Measurements from ENCODE around the gene CD47. TPM values are rescaled to one million over a fixed set of nuclear protein-coding genes. Genes with fewer than 3 reads are reported as not detected.

CD47 gene
- total and polyA plus RNA-seq, 3 donors from 2014 or later, result 43.5 to 129 (median 49.9) TPM

- WGBS, 2 donors, result 76 to 85% methylated on average over 7 of the region's 7 CpGs
- Histone ChIP-seq H3K36me3 (ENCODE audit: low read depth, missing control alignments) (no peaks in the 10 kb centered on the region), H3K27me3 (no peaks in the 10 kb centered on the region), H3K4me3 (no peak overlapping the region), H3K4me1 (no peaks in the 10 kb centered on the region), H3K27ac (no peak overlapping the region), H3K9me3 (no peaks in the 10 kb centered on the region)
- intact Hi-C loops (cut with DNase I; ENCODE audit: low total_unique reads), result no loop called here
- DNase-seq, result no peak
- no peak for TF ChIP-seq CTCF (IDR thresholded peaks at IDR 0.05)
- TF ChIP-seq POLR2A (IDR thresholded peaks at IDR 0.05), result no peak
These were observed 12.4 kb upstream of the CD47 start for GRCh38 chr3:108103040-108103751.

- H3K36me3 ChIP-seq (ENCODE audit: low read depth, missing control alignments), result no peaks in the 10 kb centered on the region
- intact Hi-C loops (cut with DNase I; ENCODE audit: low total_unique reads), result no loop called here
- H3K4me3 ChIP-seq, result no peak overlapping the region
- H3K27ac ChIP-seq, result no peak overlapping the region
- no peak for DNase-seq
- TF ChIP-seq CTCF (IDR thresholded peaks at IDR 0.05) (no peak), POLR2A (IDR thresholded peaks at IDR 0.05) (no peak)
- WGBS, 2 donors, result 85 to 89% methylated on average over 8 of the region's 8 CpGs
- H3K27me3 ChIP-seq, result no peaks in the 10 kb centered on the region
- no peaks in the 10 kb centered on the region for H3K4me1 ChIP-seq
- H3K9me3 ChIP-seq, result no peaks in the 10 kb centered on the region
These were observed 11.7 kb upstream of the CD47 start for GRCh38 chr3:108102420-108103039.

- intact Hi-C loops (cut with DNase I; ENCODE audit: low total_unique reads), result no loop called here
- Histone ChIP-seq H3K4me3 (no peak overlapping the region), H3K27ac (no peak overlapping the region), H3K9me3 (no peaks in the 10 kb centered on the region), H3K4me1 (no peaks in the 10 kb centered on the region), H3K27me3 (no peaks in the 10 kb centered on the region), H3K36me3 (ENCODE audit: low read depth, missing control alignments) (no peaks in the 10 kb centered on the region)
- 82 to 89% methylated on average over 4 of the region's 4 CpGs for WGBS, 2 donors
- no peak for DNase-seq
- TF ChIP-seq POLR2A (IDR thresholded peaks at IDR 0.05), result no peak
- TF ChIP-seq CTCF (IDR thresholded peaks at IDR 0.05), result no peak
These were observed 10.3 kb upstream of the CD47 start for GRCh38 chr3:108100906-108101660.

GRCh38 chr3:108099679-108100428 is 9.0 kb upstream of the CD47 start:
- H3K4me3 ChIP-seq, result no peak overlapping the region
- no peaks in the 10 kb centered on the region for H3K36me3 ChIP-seq (ENCODE audit: low read depth, missing control alignments)
- TF ChIP-seq POLR2A (IDR thresholded peaks at IDR 0.05), result no peak
- no peak for TF ChIP-seq CTCF (IDR thresholded peaks at IDR 0.05)
- no peaks in the 10 kb centered on the region for H3K9me3 ChIP-seq
- no peak for DNase-seq
- no peak overlapping the region for H3K27ac ChIP-seq
- WGBS, 2 donors, result 83 to 90% methylated on average over 8 to 9 of the region's 9 CpGs
- no peaks in the 10 kb centered on the region for H3K4me1 ChIP-seq
- H3K27me3 ChIP-seq, result no peaks in the 10 kb centered on the region
- intact Hi-C loops (cut with DNase I; ENCODE audit: low total_unique reads), result no loop called here
